GM21529 (cell line): ENCODE results near the gene ACRBP.

ENCODE experiments used
- ATAC-seq: cut with Tn5 transposase; IDR thresholded peaks from one replicate; pipeline ENCODE4 v1.9.1; 2021; ENCODE audit not compliant: unreplicated experiment

ACRBP gene

DNA sequence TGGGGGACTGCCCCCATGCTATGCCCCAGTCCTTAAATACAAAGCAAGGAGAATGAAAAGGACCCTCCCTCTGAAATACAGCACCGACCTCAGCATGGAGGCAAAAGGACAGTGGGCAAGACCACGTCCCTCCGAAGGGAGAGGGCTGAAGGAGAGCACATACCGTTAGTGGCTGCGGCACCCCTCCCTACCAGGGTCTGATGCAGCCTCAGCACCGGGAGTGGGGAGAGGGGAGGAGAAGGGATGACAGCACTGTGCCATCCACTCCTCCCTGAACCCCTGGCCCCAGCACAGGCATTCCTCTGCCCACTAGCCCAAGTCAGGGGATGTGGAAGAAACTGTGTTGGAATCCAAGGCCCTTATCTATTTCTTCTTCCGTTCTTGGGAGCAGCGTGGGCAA lies 3.6 kb upstream of the ACRBP start:
- ATAC-seq = no peak

DNA sequence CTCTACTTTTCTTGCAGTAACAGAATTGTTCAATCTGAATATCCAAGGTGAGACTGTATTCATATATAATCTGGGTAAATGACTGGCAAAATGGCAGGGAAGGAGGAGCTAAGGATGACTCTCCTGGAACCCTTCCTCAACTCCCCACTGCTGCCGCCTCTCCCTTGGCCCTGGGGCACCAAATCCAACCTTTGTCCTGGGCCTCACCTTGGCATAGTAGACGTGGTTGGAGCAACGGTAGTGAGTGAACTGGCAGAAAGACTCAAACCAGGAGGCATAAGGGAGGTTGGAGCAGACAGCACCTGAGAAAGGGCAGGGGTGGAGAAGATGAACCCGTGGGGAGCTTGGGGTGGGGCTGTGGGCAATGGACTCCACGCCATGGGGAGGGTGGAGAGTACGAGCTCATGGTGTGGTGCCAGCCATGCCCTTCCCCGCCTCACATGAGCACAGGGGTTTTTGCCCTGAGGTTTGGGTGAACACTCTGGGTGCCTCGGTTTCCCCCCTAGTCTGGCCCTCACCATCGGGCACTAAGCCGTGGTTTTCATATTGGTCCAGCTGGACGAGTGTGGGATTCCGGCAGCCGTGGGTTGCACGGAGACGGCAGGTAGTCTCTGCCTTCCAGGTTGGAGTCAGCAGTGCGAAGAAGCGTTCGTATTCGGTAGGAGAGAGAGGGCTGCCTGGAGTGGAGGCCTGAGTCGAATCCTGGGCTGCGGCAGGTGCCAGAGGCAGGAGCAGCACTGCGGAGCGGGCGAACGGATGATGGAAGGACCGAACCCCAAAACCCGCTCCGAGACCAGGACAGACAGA lies 753 bp downstream of the ACRBP start:
- no peak for ATAC-seq

DNA sequence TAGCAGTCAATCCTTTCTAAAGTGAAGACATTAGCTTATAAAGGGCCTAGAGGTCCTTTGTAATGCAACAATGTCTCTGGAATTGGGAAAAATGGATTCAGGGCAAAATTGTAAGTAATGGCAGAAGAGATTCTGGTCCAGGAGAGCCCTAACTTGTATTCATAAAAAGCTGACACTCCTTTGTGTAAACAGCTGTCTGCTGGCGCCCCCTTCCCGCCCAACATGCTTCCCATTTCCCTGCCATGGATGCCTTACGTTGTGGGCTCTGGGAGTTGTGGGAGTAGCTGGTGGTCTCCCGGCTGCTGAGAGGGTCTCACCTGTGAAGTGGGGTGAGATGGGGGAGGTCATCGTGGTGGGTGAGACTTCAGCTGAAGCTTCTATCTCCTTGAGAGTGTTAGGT lies 2.3 kb downstream of the ACRBP start:
- no peak for ATAC-seq

DNA sequence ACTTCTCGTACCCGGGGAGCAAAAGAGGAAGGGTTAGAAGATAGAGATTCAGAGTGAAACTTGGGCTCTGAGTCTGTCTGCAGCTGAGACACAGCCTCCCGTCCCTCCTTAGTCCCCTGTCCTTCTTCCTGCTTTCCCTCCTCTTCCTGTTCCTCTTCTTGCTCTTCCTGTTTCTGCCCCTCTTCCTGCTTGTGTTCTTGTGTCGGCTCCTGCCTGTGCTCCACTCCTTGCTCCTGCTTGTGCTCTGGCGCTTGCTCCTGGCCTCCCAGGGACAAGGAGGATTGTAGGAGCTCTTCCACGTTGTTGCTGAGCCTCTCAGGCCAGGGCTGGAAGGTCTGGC lies 3.0 kb downstream of the ACRBP start:
- ATAC-seq = no peak

DNA sequence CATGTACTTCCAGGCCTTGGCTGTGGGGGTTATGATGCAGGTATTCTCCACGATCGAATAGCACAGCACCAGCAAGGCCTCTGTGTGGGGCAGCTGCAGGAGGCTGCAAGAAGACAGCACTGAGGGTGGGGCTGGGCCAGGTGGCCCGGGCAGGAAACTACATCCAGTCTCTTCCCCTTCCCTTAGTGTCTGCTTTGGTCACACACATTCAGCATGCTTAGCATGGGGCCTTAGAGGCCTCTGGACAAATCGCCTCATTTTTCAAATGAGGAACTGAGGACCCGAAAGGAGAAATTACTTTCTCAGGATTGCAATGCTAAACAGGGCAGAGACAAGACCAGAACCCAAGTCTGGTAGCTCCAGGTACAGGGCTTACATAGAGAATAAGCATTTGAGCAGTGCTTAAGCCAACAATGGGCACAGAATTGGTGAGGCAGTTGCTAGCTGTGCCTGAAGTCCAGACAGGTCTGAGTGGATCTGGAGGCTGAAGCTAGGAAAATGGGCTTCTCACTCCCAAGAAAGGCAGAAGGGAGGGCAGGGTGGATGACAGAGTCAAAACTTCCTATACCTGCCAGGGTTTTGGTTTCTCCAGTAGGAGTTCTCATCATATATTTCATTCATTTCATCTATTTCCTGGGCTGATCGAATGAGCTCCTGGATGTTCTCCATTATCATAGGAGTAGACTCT lies 3.5 kb downstream of the ACRBP start:
- ATAC-seq = no peak

DNA sequence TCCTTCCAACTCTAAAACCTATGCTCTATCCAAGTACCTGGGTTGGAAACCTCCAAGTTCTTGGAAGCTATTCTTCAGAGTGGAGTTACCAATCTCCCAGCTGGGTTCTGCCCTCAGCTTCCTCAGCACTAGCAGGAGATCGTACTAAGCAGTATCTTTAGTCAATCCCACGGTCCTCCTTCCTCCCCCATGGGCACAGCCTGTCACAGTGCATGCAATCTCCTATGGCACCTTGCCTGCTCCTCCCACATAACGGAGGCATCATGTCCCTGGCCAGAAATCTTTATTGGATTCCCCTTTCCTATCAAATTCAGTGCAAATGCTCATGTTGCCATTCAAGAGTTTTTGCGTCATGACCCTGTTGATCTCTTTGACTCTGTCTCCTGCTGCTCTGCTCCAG lies 6.1 kb downstream of the ACRBP start:
- ATAC-seq = no peak

DNA sequence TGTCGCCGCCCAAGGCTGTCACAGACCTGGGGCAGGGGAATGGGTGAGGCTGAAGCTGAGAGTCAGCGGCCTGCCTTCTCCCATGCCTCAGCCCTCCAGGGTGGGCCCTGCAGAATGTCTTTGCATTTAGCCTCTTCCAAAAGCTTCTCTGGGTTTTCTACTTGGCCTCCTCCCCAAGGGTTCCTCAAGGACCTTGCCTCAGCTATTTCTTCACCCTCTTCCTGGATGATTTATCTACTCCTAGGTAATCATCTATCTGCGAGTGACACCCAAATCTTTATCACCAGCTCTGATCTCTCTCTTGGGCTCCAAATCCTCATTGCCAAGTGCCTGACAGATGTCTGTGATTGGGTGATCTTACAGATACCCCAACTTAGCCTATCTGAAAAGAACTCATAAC lies 6.7 kb downstream of the ACRBP start:
- ATAC-seq = no peak

DNA sequence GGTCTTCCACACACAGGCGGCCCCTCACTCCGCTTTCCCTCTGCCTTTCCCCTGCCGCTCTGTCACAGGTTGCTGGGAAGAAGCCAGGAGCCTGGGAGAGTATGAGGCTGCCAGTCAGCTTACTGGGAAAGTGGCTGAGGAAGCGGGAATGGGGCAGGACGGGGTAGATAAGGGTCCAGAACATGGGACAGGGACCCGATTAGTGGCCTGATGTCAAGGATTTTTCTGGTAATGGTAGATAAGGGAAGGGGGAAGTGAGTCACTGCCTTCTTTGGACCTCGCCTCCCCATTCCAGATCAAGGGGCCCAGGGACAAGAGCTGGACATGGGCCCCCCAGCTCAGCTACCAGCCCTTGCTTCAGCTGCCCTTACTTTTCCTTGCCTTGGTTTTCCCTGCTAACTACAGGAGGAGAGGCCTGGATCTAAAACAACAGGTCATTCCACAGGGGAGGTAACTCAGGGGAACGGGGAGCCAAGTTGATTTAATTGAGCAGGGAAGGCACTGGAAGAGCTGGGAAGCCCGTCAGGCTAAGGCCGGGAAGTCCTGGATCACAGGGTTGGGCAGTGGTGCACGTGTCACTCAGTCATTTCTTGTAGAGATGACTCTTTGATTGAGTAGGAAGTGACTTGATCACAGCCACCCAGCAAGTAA lies 8.0 kb downstream of the ACRBP start:
- no peak for ATAC-seq

DNA sequence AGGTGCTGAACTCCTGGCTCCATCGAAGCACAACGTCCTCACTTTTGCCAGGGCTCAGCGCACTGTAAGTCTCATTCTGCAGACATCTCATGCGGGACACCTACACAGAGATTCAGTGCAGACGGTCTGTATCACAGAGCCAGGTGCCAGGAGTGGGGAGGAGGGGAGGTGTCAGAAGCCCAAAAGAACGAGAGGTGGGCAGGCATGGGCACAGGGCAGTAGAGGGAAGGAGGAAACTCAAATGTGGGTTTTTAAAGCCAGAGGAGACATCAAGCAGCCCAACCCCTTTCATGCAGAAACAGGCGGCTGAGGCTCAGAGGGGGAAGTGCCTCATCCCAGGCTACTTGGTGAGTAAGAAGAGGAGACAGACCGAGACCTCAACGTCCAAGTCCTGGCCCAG lies 8.9 kb downstream of the ACRBP start:
- ATAC-seq = no peak

DNA sequence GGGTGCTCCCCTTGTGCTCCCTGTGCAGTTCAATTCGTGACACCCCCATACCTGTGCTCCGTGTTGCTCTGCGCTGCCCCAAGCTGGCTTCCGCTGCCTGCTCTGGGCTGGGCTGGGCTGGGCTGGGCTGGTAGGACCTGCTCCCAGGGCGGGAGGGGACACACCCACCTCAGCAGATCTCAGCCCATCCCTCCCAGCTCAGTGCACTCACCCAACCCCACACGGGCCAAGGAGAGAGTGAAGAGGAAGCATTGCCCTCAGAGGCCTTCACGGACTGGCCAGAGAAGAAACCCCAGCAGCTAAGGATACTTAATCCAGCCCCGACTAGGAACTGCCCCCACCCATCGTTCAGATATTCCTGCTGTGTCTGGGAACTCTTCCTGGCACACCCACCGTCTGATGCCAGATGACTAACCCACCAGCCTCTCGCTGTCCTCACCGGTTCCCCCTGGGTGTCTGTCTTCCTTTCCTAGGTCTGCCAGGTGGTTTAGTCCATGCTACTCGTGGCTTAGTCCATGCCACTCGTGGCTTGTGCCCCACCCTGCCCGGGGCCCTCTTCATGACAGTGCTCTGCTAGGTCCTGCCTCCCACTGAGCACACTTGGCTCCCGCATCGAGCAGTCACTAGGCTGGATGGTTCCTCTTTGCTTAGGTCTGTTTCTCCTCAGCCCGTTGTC lies 11.2 kb downstream of the ACRBP start, which contains the start of gene LPAR5:
LPAR5 (minus strand) TSS at position 104 of the 676 bp plus-strand sequence. CDS start 14,711 bp downstream, outside the sequence.
- peak; percentile 43 for ATAC-seq

DNA sequence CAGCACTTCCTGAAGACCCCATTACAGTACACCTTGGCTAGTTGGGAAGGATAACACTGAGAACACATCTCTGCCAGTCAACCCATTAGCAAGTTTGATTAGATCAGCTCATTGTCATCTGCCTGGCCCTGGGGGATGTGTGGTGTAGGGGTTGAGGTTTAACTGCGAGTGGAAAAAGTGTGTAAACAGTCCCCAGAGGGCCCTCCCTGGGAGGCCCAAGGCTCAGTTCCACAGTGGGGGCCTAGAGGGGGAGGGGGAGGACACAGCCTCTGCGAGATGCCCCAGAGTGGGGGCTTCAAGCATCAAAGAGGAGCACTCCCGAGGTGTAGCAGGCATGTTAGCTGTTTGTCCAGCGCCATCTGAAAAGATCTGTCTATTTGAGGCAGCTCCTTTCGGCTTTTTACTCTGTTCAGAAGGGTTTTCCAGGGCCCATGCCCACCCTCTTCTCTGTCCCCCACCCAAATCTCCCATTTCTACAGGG lies 11.8 kb downstream of the ACRBP start:
- peak; percentile 34 for ATAC-seq

DNA sequence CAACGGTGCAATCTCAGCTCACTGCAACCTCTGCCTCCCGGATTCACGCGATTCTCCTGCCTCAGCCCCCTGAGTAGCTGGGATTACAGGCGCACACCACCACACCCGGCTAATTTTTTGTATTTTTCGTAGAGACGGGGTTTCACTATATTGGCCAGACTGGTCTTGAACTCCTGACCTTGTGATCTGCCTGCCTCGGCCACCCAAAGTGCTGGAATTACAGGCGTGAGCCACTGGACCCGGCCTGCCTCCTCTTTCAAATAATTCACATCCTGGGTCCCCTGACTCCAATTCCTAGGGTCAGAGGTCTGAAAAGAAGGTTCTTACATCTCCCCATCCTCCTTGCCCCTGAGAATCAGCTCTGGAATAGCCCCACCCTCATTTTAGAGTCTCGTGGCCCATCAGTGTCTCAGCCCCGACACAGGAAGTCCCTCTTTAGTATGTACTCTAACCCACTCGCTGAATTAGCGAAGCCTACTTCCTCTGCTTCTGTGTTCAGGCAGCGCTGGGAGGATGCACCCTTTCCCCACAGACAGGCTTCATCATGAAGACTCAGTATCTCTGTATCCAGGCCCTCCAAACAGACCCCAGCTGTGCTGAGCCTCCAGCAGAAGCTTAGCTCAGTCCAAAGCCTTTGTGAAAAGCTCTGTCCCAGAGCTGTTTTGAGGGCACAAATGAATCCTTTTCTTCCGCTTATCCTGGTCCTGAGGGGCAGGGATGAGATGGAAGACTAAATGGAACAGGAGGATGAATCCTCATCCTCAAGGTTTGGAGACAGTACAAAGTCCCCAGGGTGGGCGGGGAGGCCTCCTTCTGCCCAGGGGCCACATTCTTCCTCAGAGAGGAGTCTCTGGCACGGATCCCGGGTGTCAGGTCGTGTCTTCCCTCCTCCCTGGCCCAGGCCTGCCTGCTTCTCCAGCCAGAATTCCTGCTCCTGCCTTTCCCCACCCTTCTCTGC lies 14.9 kb downstream of the ACRBP start:
- ATAC-seq = peak; percentile 62

DNA sequence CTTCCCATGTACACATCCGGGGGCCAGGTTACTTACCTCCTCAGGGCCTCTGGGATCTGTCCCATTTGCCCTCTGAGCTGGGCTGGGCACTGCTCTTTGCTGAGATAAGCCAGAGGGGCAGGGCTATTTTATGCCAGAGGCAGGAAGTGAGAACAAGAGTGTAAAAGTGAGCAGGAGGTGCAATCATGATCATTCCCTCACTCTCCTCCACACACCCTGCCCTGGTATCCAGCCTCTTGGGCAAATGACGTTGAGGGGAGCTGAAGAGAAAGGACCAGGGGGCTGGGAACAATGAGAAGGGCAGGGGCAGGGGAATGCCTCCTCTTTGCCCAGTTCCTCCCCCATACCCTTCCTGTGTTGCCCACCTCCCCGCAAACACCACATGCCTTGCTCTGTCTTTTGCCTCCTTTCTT lies 15.7 kb downstream of the ACRBP start:
- no peak for ATAC-seq

DNA sequence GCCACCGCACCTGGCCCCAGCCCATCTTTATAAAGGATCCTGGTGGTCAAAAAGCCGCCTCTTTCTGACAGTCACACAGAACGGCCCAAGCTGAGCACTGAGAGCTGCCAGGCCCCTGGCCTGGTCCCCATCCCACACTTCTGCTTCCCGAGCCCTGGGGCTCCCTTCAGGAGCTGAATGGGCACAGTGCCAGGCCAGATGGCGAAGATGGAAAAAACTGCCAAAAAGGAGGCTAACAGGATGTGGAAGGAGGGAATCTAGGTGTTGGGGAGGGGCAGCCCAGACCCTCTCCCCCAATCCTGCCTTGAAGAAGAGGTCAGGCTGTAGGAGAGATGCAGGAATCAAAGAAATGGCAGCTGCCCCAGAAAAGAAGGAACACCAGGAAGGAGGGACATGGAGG lies 16.5 kb downstream of the ACRBP start:
- no peak for ATAC-seq

DNA sequence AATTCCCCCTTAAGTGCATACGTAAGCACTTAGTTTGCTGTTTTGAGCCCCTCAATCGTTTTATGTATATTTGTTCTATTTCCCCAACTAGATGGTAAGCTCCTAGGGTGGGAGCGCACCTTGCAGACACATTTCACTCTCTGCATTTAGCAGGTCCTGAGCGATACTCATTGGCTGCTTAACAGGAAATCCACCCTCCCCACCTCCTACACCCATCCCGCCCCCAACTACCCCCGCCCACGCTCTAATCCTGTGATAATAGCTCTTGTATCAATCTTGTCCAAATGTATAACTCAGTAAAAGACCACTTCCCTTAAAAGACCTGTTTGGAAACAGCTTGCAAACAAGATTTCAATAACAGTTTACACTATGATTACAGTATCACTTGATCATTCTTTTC lies 19.6 kb downstream of the ACRBP start:
- ATAC-seq = no peak

DNA sequence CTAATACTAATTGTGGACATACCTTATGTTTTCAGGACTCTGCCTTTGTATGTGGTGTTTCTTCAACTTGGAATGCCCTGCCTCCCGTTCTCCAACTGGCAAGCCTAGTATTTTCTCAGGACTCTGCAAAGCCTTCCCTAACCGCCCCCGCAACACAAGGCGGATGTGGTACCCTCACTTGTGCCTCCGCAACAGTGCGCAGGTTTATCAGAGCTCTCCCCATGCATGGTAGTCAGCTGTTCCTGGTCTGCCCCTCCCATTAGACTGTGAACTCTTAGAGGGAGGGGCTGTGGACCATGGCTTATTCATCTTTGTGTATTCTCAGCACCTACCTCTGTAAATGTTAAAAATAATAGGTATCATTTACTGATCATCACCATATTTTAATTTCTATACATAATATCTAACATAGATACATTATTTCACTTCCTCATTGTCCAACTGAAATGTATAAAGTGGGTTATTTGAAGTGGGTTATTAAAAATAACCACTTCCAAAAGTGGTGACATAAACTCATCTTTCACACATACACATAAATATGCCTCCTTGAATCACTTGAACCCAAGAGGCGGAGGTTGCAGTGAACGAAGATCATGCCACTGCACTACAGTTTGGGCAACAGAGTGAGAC lies 20.5 kb downstream of the ACRBP start:
- no peak for ATAC-seq

DNA sequence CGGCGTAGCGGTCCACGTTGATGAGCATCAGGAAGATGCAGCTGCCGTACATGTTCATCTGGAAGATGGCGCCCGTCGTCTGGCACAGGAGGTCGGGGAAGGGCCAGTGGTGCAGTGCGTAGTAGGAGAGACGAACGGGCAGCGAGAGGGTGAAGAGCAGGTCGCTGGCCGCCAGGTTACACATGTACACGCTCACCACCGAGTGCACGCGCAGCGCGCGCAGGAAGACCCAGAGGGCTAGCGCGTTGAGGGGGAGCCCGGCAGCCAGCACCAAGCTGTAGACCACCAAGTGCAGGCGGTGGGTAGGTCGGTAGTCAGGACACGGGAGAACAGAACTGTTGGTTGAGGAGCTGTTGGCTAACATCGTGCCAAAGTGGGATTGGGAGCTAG lies 26.4 kb downstream of the ACRBP start:
- ATAC-seq = no peak

DNA sequence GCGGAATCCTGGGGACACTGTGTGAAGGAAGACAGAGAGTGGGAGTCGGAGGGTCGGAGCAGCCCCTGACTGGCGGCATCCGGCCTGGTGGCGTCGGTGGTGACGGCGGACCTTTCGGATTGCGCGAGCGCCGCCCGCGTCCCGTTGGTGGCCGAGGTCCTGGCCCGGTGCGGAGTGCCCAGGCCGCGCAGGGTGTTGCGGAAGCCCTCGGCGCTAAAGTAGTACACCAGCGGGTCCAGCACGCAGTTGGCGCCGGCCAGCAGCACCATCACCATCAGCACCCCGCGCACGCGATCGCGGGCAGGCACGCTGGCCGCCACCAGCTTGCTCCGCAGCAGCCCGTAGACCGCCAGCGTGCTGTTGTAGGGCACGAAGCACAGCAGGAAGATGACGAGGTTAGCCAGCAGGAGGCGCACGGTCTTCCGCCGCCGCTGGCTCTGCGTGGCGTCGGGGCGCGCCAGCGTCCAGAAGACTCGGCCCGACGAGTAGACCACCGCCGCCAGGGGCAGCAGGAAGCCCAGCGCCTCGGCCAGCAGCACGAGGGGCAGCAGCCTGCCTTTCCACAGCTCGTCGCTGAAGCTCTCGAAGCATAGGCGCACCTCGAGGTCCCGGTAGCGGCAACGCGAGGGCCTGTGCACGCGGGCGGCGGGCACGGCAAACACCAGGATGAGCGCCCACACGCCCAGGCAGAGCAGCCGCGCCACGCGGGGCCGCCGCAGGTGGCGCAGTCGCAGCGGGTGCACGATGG lies 26.9 kb downstream of the ACRBP start:
- ATAC-seq = no peak
